Fibroblast of villous mesenchyme (primary cell): Measurements from ENCODE around the gene AKAP14. TPM values are rescaled to one million over a fixed set of nuclear protein-coding genes. Genes with fewer than 3 reads are reported as not detected.

Experiments used
- DNase-seq: peaks from one replicate; pipeline ENCODE4 v3.0.0-alpha.2; 2010; ENCODE audit warnings: low read depth
- H3K4me3 ChIP-seq: 2 replicates; pipeline ENCODE4 v1.5.1; 2011; ENCODE audit warnings: low read depth, mild to moderate bottlenecking, low read length
- CTCF ChIP-seq: IDR thresholded peaks from 2 replicates; pipeline ENCODE4 v1.5.1; 2012; ENCODE audit warnings: low read depth, mild to moderate bottlenecking, low read length; ENCODE audit not compliant: insufficient read depth
- total RNA-seq: library from RNA; depleted of rRNA; stranded (reverse); fragments of >200 nt; gene quantifications from 2 replicates; pipeline ENCODE4 v1.2.3, GENCODE V29; 2012

Gene AKAP14
- total RNA-seq, 1 donor, result not detected

- TF ChIP-seq CTCF, result no peak
- no peak for DNase-seq
- no peak overlapping the region for H3K4me3 ChIP-seq
Observed at GRCh38 chrX:119941336-119941735, 45.6 kb downstream of the AKAP14 start.

- TF ChIP-seq CTCF, result no peak
- peak overlapping the region; percentile 72 for H3K4me3 ChIP-seq
Observed at GRCh38 chrX:119942173-119942819, 46.6 kb downstream of the AKAP14 start.

GRCh38 chrX:119942831-119943184 lies 47.1 kb downstream of the AKAP14 start:
- peak overlapping the region; percentile 72 for H3K4me3 ChIP-seq
- DNase-seq, result no peak
- TF ChIP-seq CTCF, result no peak

More at GRCh38 chrX:119942173-119942819, 46.6 kb downstream of the AKAP14 start:
- DNase-seq, result peak; percentile 5

DNA sequence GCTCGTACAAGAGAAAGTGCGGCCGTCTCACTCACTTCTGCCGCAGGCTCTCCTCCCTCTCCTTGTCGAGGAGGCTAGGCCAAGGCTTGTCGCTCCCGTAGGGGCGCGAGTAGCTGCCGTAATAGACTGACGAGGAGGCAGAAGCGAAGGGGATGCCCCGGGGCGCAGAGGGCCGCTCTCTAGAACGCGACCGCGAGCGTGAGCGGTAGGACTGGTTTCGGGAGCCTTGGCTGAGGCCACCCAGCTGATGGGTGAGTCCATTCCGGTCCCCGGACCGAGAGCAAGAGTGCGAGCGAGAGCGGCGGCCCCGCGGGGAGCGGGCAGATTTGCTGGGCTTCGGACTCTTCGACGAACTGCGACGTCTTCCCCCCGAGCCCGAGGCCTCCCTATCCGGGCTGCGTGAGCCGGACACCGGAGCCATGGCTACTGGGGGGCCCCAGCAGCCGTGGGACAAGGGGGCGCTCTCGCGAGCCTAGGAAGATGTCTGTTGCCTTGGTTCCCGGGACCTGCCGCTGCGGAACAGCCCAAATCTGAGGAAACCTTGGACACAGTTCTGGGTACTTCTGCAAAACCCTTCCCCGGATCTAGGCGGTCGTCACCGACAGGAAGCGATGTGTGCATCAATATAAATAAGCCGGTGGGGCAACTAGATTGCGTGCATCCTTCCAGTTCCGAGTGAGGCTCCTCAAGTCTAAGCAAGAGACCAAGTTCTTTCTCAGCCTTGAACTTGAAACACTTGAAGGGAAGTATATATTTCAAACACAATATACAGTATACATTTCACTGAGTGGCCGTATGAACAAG lies 47.7 kb downstream of the AKAP14 start, which contains the start of gene NKAP:
Gene NKAP (minus strand): TSS at position 567 of the 804 bp plus-strand sequence. CDS start 146 bp downstream, at position 421.
- TF ChIP-seq CTCF, result no peak
- peak within 1 kb of the TSS; percentile 72 for H3K4me3 ChIP-seq
- DNase-seq, result peak; percentile 96

GRCh38 chrX:119945481-119945880 lies 49.8 kb downstream of the AKAP14 start:
- TF ChIP-seq CTCF, result no peak
- H3K4me3 ChIP-seq, result no peak overlapping the region
- no peak for DNase-seq

- H3K4me3 ChIP-seq, result no peak overlapping the region
- TF ChIP-seq CTCF, result peak; percentile 5
- DNase-seq, result no peak
Observed at GRCh38 chrX:119948381-119948780, 52.7 kb downstream of the AKAP14 start.
